BE2C (cell line): ENCODE data around the gene A2ML1.
"Not testable (repeated sequence)": the region's sequence is repeated elsewhere in the genome, so short reads cannot be mapped to it uniquely, and the experiment has no call there.

Experiments
- DNase-seq: peaks from one replicate; pipeline ENCODE4 v3.0.0-alpha.2; 2020
- H3K27me3 ChIP-seq: fragments of 250-450 bp; sonication (Bioruptor Pico); 2 replicates; pipeline ENCODE4 v1.5.1; 2020; ENCODE audit warnings: mild to moderate bottlenecking
- H3K36me3 ChIP-seq: fragments of 250-450 bp; sonication (Bioruptor Pico); 2 replicates; pipeline ENCODE4 v1.5.1; 2020; ENCODE audit warnings: mild to moderate bottlenecking
- H3K4me1 ChIP-seq: fragments of 250-450 bp; sonication (Bioruptor Pico); 2 replicates; pipeline ENCODE4 v1.5.1; 2020
- H3K4me3 ChIP-seq: 2 replicates; pipeline ENCODE4 v1.5.1; 2011; ENCODE audit warnings: low read depth, low read length
- H3K9me3 ChIP-seq: fragments of 250-450 bp; sonication (Bioruptor Pico); 2 replicates; pipeline ENCODE4 v1.5.1; 2020
- CTCF ChIP-seq: IDR thresholded peaks from 2 replicates; pipeline ENCODE4 v1.5.1; 2012; ENCODE audit warnings: mild to moderate bottlenecking, low read depth, low read length

Gene A2ML1

GRCh38 chr12:8911606-8912268, 89.3 kb downstream of the A2ML1 start:
- DNase-seq: no peak
- TF ChIP-seq CTCF: no peak
- Histone ChIP-seq H3K36me3 (no peaks in the 10 kb centered on the region), H3K4me1 (no peaks in the 10 kb centered on the region), H3K9me3 (no peaks in the 10 kb centered on the region), H3K4me3 (no peak overlapping the region), H3K27me3 (no peaks in the 10 kb centered on the region)

DNA sequence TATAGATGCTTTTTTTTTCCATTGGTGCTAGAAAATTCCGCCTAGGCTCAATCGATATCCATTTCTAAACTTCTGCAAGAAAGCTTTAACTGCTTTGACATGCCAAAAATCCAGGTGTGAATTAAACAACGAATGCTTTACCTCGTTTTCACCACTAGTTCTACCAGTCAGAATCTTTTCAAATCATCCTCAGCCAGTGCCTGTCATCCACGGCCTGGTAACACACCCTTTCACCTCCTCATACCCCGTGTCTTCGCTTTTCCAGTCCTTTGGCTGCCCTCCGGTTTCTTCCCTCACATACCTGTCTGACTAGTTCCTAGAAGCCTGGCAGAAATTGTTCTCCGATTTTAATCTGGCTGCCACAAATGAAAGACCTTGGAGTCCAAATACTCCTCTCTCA, 90.5 kb downstream of the A2ML1 start:
- H3K36me3 ChIP-seq: no peaks in the 10 kb centered on the region
- peak; percentile 12; the same call in 1 of the 2 replicates for TF ChIP-seq CTCF
- no peak overlapping the region for H3K4me3 ChIP-seq
- H3K4me1 ChIP-seq: peaks cover 3% of the 10 kb centered on the region; the same call in 1 of the 2 replicates
- no peaks in the 10 kb centered on the region for H3K9me3 ChIP-seq
- H3K27me3 ChIP-seq: no peaks in the 10 kb centered on the region
- no peak for DNase-seq

GRCh38 chr12:8913702-8914032, 91.2 kb downstream of the A2ML1 start:
- peaks cover 3% of the 10 kb centered on the region; the same call in 1 of the 2 replicates for H3K4me1 ChIP-seq
- H3K4me3 ChIP-seq: peak overlapping the region; percentile 89
- H3K27me3 ChIP-seq: no peaks in the 10 kb centered on the region
- H3K36me3 ChIP-seq: no peaks in the 10 kb centered on the region
- no peak for DNase-seq
- TF ChIP-seq CTCF: no peak
- no peaks in the 10 kb centered on the region for H3K9me3 ChIP-seq

GRCh38 chr12:8914033-8914715, 91.8 kb downstream of the A2ML1 start, which contains the start of gene PHC1:
PHC1 (plus strand) TSS chr12:8914509; CDS start chr12:8917678, 3,169 bp downstream.
- not testable (repeated sequence) for H3K36me3 ChIP-seq, H3K4me1 ChIP-seq, H3K27me3 ChIP-seq, H3K9me3 ChIP-seq
- peak; percentile 51 for TF ChIP-seq CTCF
- peak; percentile 89 for DNase-seq
- peak within 1 kb of the TSS; percentile 93 for H3K4me3 ChIP-seq

DNA sequence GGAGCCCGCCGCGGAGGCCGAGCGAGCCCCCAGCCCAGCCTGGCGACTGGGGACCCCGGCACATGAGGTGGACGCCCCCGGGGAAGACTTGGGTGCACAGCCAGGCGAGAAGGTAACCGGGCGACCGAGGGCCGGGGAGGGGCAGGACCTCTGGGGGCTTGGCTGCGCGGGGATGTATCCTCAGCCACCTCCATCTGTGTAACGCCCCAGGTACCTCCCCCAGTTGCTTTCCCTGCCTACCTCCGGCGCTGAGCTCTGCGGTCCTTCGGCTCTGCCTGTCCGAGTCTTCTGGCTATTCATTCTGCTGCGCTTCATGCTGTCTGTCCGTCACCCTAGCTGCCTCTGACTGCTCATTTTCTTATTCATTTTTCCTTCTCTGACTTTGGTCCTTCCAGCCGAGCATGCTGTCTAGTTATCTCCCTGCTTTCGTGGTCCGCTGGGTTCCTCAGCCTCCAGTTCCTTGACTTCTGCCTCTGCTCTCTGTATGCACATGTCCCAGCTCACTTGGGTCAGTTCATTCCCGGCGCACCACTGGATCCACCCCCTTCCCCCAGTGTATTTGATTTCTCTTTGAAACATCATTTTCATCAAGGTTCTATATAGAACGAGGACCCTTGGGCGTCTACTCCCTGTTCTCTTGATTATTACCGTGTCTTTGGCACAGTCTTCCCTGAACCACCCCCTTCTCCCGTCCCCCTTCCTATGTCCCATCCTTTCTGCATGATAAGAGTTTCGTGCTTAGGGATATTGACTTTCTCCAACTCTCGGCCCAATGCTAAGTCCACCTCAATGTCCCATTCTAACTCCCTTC, 92.5 kb downstream of the A2ML1 start:
- Histone ChIP-seq H3K27me3 (no peaks in the 10 kb centered on the region), H3K9me3 (no peaks in the 10 kb centered on the region), H3K4me3 (peak overlapping the region; percentile 93), H3K4me1 (peaks cover 3% of the 10 kb centered on the region; the same call in 1 of the 2 replicates), H3K36me3 (peaks cover 5% of the 10 kb centered on the region)
- DNase-seq: peak; percentile 67
- no peak for TF ChIP-seq CTCF
